HuH-7.5 (cell line): ENCODE data around the gene DNAJB14.

ENCODE experiments used
- DNase-seq: peaks from one replicate; pipeline ENCODE4 v3.0.0; 2011; ENCODE audit warnings: low spot score

Gene DNAJB14

DNA sequence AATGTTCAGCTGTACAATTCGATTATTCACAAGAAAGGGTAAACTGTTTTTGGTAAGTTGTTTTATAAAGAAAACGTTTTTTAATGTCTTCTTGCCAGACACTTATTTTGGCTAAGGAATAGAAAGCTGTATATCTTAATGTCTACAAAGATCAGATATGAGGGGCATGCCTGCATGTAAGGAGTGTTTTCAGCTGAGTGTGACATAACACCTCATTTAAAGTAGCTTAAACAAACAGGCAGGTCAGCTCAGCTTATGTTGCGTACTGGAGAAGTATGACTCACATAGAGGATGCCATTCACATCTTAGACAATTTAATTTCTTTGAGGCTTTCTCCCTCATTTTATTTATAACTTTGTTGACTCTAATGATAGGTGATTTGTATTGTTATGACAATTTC is 82.6 kb downstream of the DNAJB14 start:
- no peak for DNase-seq

DNA sequence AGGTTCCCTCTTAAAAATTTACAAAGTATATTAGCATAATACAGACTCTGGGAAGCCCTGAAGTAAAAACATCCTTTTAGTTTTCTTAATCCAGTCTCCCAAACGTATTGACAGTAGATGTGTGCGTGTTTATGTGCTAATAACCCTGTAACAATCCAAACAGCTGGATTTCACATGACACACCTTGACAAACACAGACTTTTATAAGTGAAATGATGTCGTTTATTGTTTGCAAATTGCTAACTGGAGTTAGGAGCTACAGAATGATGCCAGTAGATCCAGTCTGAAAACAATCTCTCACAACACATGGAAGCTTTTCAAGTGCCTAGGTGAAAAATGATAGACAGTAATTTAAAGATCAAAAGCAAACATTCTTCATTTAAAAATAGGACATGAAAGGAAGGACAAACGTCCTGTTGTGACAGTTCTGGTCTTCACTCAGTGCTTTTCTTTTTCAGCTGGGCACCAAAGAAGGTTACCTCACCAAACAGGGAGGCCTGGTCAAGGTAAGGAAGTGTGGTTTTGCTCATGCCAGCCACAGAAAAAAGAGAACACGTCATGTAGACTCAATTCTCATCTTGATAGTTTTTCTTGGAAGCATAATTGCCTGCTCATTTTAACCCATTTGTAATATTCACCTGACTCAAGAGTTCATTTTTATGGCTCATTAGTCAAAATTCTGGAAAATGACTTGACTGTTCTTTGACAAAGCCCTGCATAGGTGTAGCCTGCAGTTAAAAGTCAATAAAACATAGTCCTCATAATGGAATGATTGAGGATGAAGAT is 85.1 kb downstream of the DNAJB14 start:
- DNase-seq: no peak

DNA sequence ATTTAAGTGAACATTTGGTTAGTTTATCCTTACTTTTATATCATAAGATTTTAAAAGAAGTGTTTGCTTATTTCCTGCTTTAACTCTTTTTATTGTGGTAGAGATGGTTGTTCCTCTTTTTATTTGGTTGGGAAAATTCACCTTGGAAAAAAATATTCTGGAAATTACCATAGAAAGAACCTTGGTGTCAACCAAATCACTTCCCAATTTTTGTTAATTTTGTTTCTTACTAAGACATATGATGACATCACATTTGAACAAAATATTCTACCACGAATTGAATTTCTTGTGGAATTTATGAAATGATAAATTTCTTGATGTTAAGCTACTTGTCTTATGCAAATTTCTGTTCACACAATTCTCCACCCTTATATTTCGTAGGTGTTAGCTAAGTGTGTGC is 85.9 kb downstream of the DNAJB14 start:
- no peak for DNase-seq

DNA sequence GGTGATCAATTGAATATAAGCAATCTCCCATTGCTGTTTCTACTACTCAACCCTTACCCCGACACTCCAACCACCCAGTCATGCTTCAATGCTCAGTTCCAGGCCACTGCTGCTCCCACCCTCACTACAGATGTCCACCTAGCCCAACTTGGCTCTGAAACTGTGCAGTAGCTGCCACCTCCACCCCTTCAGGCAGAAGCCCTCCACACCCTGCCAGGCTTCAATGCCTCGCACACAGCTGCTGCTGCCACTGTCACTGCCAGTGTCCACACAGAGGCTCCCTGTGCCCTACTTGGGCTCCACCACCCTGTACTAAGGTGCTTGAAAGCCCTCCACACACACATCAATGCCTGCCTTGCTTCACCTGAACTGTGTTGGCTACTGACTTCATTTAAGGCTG is 86.8 kb downstream of the DNAJB14 start:
- no peak for DNase-seq

DNA sequence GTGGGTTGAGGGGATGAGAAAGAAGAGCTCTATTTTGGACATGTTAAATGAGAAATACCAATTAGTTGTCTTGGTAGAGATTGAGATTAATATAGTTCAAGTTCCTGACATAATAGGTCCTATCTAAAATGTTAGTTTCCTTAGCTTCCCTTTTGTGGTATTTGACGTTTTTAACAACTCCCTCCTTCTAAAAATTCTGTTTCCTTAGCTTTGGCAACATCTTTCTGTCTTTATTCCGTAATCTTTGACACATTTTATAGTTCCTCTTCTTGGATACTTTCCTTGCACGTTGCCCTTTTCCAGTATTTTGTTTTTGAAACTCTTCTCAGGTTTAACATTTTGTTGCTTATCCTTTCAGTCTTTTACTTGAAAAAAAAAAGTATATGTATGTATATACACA is 89.1 kb downstream of the DNAJB14 start:
- DNase-seq: no peak

DNA sequence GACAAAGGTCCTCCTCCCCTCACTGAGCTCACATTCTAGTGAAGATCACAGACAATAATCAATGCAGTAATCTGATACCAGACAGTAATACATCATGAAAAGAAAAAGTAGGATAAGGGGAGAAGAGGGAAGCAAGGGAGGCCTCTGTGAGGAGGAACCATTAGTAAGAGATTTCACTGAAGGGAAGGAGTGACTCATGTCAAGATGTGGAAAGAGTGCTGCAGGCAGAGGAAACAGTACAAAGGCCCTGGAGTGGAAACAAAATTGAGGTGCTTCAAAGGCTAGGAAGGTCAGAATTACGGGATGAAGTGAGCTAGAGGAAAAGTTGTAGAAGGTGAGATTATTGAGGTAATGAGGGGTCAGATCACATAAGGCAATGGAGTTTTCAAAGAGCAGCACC is 90.3 kb downstream of the DNAJB14 start:
- no peak for DNase-seq

DNA sequence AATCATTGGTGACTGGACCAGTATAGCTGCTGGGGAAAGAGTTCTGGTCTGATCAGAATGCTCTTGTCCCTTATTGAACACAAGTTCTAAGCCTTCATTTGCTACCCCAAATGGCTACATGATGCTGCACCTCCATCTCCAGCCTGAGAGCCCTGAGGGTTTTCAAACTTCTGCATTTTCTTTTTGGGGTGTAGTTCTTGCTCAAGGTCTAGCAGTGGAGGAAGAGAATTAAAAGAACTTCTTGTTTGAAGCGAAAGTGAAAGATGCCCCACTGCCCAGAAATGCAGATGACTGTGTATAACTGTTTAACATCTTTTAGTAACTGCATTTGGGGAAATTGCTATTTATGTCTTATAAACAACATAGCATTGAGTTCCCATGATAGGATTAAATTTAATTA is 90.7 kb downstream of the DNAJB14 start:
- DNase-seq: no peak

DNA sequence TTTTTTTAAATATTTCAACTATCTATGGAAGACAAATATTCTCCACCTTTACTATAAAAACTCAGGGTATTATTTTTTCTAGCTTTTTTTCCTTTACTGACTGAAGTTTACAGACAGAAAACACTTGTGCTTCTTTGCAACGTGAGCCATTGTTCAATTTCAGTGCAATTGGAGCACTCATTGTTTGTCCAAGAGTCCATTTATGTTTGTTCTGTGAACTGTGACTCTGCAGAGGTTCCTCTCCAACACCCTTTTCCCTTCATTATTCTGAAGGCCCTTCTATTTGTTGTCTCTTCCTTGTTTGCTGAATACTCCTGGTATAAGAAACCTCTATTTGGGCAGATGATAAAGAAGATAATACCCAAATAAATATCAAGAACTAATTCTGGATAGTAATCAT is 92.4 kb downstream of the DNAJB14 start:
- no peak for DNase-seq

DNA sequence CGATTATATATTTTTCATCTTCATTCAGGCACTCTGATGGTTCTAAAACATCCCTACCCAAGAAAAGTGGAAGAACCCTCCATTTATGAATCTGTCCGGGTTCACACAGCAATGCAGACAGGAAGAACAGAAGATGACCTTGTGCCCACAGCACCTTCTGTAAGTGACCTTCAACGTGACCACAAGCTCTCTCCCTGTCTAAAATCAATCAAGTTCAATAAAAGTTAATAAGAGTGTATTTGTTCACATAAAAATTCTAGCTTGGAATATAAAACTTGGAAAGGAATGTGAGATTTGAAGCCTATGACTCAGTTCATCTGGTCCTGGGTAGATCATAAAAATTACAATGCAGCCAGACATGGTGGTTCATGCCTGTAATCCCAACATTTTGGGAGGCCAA is 93.2 kb downstream of the DNAJB14 start:
- DNase-seq: no peak

DNA sequence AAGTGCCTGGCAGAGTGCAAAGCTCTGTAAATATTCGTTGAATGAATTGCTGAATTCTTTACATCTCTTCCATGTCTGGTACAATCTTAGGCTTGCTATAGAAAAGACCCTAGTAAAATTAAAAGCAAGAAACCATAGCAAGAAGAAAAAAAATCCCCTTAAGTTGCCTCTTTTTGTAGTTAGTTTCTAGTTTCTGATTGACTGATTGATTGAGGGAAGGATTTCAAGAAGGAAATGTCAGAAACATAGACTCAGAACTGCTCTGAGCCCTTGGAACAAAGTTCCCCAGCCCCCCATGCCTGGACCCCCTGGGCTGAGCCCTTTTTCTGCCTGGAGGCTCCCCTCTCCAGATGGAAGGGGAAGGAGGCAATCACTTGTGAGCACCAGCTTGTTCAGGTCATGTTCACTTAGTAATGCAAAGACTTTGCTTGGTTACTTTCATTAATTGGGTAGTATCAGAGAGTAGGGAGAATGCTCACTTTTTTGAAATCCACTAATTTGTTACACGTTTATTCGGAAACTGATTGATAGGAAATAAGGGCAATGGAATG is 94.1 kb downstream of the DNAJB14 start:
- DNase-seq: no peak

DNA sequence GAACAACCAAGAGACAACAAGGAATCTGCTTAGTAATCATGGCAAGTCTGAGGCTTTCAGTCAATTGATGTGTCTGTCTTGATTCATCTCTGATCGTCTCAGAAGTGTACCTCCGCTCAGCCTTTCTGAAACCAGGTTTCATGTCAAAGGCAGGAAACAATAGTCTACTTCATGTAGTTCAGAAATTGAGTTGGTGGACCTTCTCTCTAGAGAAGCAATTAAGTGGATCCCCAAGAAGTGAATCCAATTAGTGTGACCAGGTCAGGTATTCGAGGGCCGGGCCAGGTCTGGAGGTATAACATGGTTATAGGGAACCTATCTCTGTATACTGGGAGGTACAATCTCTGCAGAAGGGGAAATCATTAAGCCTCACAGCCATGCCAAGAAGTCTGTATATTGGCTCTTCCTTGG is 97.8 kb downstream of the DNAJB14 start:
- DNase-seq: no peak

DNA sequence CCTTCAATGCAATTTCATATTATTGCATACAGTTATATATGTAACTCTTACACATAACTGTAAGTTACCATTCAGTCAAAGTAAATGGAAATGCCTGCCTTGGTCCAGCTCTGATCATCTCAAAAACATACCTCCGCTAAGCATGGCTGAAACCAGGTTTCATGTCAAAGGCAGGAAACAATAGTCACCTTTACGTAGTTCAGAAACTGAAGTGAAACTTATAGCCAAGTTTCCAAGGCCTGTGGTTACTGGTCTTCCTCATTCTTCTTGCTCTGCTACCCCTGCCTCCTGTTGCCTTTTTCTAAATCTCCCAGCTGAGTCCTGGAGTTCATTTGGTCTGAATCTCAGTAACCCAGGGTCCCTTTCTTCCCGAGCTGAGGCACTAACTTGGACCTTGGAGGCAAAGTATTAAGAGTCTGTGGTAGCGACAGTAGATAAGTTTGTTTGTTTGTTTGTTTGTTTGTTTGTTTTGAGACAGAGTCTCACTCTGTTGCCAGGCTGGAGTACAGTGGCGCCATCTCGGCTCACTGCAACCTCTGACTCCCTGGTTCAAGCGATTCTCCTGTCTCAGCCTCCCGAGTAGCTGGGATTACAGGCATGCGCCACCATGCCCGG is 98.9 kb downstream of the DNAJB14 start:
- DNase-seq: no peak

DNA sequence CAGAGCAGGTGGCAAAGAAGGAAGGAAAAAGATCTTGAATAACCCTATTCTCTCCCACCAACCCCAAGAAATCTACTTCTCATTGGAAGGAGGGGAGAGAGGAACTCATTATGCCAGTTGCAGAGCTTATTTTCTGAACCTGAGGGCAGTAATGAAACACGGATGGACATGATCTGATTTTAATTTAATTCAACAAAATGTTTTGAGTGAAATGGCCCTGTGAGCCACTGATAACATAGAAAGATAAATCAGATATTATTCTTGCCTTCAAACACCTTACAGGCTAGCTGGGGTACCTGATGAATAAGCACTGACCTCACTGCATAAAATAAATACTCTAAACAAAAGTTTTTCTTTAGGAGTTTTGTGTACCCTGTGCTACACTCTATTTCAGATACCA is 99.5 kb downstream of the DNAJB14 start:
- DNase-seq: no peak
